VCaP (cell line): Measurements from ENCODE around the gene NCOA6.
"Not testable (repeated sequence)": the region's sequence is repeated elsewhere in the genome, so short reads cannot be mapped to it uniquely, and the experiment has no call there.

Source experiments
- H3K27ac ChIP-seq: fragments of 450-650 bp; 2 replicates; pipeline ENCODE4 v1.5.1; 2017
- CTCF ChIP-seq: fragments of 450-650 bp; conservative IDR thresholded peaks from 2 replicates; pipeline ENCODE4 v1.5.1; 2017; ENCODE audit warnings: mild to moderate bottlenecking, moderate library complexity

The NCOA6 gene

DNA sequence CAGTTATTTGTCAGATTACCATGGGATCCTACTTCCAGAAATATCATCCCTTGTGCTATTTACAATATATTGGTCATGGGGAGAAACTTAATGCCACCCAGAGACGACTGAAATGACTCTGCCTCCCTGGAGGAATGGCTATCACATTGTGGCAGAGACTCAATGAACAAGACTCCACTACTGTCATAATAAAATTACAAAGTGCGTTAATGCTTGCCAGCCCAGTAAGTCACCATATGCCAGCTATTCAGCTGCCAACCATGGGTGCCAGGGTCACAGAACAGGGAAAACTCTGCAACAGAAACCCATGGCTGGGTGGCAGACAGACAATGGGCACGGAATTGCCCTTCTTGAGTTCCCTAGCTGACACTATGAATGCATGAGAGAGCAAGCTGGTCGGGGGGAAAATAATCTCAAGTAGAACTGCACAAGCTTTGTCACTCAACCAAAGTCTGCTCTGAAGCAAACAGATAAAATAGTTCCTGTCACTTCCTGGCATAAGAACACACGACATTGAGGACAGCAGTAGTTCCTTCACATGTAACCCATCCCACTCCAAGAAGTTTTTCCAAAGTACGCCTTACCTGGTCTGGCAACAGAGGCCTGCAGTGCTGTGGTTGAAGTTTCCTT is 89.2 kb downstream of the NCOA6 start:
- no peak overlapping the region for H3K27ac ChIP-seq
- TF ChIP-seq CTCF: no peak

DNA sequence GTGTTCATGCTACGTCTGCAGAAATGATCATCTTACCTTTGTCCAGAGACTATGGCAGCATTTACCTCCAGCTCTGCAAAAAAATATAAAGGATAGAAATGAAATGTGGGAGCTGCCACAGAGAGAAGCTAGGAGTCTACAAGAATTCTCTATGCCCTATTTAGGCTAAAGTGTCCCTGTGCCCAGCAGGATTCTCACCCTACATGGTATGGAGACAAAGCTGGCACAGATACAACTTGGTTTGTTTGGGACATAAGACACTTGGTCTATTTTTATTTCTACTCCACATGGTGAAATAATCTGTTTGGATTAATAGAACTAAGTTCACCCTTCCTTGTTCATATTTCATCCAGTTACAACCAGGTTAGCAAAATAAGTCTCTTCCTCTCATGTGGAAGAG is 92.9 kb downstream of the NCOA6 start:
- TF ChIP-seq CTCF: no peak
- H3K27ac ChIP-seq: no peak overlapping the region

DNA sequence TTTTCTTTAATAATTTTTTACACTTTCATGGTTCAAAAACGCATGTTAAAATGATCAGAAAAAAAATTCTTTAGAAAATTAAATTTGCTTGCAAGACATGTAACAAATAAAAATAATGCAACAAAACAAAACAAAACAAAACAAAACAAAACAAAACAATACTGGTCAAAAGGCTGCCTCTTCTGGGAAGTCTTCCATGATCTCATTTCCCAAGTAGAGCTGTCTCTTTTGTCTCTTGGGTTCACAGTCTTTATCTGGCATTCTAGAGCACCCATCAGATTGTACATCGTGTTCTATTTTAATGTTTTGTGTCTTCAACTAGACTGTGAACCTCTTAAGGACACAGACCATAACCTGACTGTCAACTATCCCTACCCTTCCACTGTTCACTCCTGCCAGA is 96.0 kb downstream of the NCOA6 start:
- no peak overlapping the region for H3K27ac ChIP-seq
- TF ChIP-seq CTCF: no peak

- H3K27ac ChIP-seq: no peak overlapping the region
- TF ChIP-seq CTCF: no peak
Measured at GRCh38 chr20:34724172-34724571, 101.3 kb downstream of the NCOA6 start.

DNA sequence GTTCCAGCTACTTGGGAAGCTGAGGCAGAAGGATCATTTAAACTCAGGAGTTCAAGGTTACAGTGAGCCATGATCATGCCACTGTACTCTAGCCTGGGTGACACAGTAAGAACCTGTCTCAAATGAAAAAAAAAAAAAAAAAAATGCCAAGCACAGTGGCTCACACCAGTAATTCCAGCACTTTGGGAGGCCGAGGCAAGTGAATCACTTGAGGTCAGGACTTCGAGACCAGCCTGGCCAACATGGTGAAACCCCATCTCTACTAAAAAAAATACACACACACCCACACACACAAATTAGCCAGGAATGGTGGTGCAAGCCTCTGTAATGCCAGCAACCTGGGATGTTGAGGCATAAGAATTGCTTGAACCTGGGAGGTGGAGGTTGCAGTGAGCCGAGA is 102.9 kb downstream of the NCOA6 start:
- not testable (repeated sequence) for H3K27ac ChIP-seq

DNA sequence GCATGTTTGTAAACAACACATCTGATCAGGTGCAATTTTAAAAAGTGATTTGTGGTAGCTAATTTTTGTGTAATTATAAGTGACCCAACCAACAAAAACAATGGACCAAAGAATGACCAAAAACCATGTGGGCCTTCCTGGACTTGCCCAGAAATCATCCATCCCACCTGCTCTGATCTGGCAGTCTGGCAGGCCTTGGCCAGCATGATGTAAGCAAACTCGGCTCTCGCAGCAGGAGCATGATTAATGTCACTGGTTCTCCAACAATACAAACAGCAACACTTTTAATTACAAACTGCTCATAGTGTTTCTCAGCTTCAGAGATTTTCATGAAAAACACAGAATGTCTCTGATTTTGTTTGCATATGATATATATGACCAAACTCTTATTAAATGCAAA is 105.2 kb downstream of the NCOA6 start:
- no peak overlapping the region for H3K27ac ChIP-seq
- TF ChIP-seq CTCF: no peak

DNA sequence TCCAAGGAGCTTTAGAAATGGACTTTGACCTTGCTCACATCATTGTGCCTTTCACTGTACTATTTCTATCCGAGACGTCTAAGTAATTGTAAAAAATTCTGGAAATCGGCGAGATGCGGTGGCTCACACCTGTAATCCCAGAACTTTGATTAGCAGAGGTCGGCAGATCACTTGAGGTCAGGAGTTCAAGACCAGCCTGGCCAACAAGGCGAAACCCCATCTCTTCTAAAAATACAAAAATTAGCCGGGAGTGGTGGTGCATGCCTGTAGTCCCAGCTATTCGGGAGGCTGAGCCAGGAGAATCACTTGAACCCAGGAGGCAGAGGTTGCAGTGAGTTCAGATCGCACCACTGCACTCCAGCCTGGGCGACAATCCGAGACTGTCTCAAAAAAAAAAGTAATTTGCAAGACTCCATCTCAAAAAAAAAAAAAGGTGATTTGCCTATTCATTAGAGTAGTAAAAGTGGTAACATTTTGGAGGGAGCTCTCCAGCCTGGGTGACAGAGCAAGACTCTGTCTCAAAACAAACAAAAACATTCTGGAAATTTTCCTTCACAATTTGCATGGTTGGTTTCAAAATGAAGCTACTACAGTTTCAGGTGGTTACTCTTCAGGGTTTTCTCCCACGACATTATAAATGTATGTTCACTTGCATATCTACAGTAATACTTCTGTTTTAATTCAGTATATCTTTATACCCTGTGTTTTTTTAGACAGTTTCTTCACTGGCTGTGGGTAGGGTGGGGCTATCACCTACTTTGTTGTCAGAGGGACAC is 106.0 kb downstream of the NCOA6 start:
- H3K27ac ChIP-seq: not testable (repeated sequence)

GRCh38 chr20:34717230-34718095 is 108.0 kb downstream of the NCOA6 start:
- H3K27ac ChIP-seq: no peak overlapping the region
- TF ChIP-seq CTCF: no peak
